ENCODE results near the gene ZNF366.
A peak's percentile ranks its signal among the peaks of the same experiment; 100 is the strongest.

Gene ZNF366

DNA sequence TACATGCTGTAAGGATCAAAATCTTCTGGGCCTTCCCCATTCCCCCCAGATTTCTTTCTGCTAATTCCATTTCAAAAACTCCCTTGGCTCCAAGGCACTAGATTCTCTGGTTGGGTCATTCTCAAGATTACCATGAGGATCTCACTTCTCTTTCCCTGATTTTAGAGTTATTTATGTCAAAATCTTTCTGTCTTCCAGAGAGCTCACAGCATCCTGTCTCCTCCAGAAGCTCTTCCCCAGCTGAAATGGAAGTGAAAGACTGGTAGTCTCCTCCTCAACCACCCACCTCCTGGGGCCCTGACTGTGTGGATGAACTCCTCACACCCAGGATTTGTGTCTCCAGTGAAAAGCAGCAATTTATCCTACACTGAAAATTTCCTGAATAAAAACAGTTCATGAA lies 11.9 kb upstream of the ZNF366 start:
- TF ChIP-seq, protein P1, sequence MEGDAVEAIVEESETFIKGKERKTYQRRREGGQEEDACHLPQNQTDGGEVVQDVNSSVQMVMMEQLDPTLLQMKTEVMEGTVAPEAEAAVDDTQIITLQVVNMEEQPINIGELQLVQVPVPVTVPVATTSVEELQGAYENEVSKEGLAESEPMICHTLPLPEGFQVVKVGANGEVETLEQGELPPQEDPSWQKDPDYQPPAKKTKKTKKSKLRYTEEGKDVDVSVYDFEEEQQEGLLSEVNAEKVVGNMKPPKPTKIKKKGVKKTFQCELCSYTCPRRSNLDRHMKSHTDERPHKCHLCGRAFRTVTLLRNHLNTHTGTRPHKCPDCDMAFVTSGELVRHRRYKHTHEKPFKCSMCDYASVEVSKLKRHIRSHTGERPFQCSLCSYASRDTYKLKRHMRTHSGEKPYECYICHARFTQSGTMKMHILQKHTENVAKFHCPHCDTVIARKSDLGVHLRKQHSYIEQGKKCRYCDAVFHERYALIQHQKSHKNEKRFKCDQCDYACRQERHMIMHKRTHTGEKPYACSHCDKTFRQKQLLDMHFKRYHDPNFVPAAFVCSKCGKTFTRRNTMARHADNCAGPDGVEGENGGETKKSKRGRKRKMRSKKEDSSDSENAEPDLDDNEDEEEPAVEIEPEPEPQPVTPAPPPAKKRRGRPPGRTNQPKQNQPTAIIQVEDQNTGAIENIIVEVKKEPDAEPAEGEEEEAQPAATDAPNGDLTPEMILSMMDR (IDR thresholded peaks at IDR 0.05): no peak
- Histone ChIP-seq H3K27ac (no peak overlapping the region), H3K4me3 (no peak overlapping the region)
- no peak for DNase-seq (ENCODE audit: low spot score)

DNA sequence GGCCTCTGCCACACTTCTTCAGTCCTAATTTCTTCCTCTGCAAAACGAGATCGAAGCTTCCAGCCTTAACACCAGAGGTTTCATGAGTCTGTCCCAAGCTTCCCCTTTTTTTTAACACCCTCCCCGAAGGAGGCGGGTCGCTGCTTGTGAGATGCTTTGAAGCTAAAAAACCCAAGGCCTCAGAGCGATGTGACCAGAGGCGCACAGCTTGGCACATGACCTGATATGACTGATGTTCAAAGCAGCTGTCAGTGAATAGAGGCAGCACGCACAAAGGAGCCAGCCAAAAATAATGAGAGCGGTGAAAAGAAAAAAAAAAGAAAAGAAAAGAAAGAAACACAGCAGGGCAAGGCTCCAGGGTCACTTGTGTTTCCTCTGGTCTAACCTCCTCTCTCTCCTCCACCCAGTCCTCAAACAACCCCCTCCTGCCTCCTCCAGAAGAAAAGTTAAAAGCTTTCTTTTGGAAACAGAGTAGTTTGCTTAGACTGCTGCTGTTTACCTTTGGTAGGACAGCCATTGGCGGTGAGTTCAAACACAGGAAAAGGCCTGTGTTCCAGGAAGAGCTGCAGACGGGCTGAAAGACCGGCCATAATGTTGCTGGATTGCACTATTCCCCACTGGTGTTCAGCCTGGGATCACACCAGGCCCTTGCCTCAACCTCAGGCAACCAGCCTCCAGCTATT lies 10.9 kb upstream of the ZNF366 start:
- H3K27ac ChIP-seq: peak overlapping the region; percentile 11 to 66
- TF ChIP-seq, protein P1 (IDR thresholded peaks at IDR 0.05): no peak
- H3K4me3 ChIP-seq: no peak overlapping the region
- no peak for DNase-seq (ENCODE audit: low spot score)

DNA sequence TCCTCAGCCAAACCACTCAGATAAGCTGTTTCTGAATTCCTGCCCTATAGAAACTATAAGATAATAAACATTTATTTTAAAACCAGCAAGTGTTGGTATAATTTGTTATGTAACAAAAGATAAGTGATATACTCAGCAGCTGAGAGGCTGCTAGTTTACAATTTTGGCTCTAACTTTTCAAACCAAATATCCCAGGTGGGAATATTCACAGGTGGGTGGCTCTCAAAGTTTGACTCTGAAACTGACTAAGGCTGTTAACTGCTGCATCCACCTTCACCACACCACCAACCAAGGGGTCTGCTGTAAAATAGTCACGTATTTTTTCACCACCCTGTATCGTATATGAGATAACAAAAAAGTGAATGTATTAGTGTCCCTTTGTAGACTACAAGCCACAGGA lies 9.7 kb upstream of the ZNF366 start:
- H3K27ac ChIP-seq: no peak overlapping the region
- no peak overlapping the region for H3K4me3 ChIP-seq
- DNase-seq (ENCODE audit: low spot score): no peak
- TF ChIP-seq, protein P1 (IDR thresholded peaks at IDR 0.05): no peak

DNA sequence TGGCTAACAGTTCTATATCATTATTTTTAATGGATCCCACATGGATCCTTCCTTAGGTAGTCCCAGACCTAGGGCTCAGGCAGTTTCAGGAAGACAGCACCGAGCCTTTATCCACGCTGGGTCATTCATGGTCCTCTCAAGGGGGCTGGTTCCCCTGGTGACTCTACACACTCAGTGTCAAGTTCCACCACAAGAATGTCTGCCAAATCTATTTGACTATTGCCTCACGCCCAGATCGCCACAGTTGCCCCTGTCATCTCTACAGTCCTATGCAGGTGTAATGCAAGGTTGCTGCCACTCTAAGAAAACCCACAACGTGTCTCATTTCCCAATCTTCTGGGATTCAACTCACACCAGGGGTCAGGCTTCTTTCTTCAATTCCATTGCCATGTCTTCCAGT lies 8.0 kb upstream of the ZNF366 start:
- no peak for DNase-seq (ENCODE audit: low spot score)
- TF ChIP-seq, protein P1 (IDR thresholded peaks at IDR 0.05): no peak
- no peak overlapping the region for H3K4me3 ChIP-seq
- H3K27ac ChIP-seq: no peak overlapping the region

DNA sequence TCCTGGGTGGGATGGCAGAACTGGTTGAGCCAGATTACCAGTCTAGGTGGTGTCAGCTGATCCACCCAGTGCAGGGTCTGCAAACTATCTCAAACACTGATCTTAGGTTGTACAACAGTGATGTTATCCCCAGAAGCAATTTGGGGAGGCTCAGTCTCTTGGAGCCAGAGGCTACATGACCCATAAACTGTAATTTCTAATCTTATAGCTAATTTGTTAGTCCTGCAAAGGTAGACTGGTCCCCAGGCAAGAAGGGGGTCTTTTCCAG lies 5.3 kb upstream of the ZNF366 start:
- Histone ChIP-seq H3K4me3 (no peak overlapping the region), H3K27ac (no peak overlapping the region)
- TF ChIP-seq, protein P1 (IDR thresholded peaks at IDR 0.05): no peak
- no peak for DNase-seq (ENCODE audit: low spot score)

DNA sequence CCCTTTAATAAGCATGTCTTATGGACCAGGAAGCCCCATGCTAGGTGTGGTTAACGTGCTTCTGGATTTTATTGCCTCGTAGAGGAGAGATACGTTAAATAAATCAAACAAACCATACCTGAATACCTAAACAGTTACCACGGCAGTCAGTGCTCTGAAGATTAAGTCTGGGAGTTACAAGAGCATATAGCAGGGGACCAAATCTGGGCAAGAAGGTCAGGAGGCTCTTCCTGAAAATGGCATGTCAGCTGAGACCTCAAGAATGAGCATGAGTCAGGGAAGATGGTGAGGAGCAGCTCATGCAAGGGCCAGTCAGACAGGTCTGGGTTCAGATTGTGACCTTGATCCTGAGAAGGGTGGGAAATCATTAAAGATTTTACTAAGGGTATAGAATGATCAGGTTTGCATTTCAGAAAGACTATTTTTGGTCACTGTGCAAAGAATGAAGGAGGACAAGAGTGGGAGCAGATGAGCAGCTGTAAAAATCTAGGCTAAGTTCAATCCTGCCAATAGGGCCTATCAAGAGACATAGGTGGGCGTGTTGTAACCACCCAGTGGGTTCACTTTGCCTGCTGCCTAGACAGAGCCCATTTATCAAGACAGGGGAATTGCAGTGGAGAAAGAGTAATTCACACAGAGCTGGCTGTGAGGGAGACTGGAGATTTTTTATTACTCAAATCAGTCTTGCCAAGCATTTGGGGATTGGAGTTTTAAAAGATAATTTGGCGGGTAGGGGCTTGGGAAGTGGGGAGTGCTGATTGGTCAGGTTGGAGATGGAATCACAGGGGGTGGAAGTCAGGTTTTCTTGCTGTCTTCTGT lies 4.8 kb upstream of the ZNF366 start:
- DNase-seq (ENCODE audit: low spot score): no peak
- TF ChIP-seq, protein P1 (IDR thresholded peaks at IDR 0.05): no peak
- peak overlapping the region in 1 of 2 donors; percentile 23 for H3K27ac ChIP-seq

GRCh38 chr5:72511366-72511765 lies 4.2 kb upstream of the ZNF366 start:
- TF ChIP-seq, protein P1 (IDR thresholded peaks at IDR 0.05): no peak
- Histone ChIP-seq H3K27ac (peak overlapping the region in 1 of 2 donors; percentile 23), H3K4me3 (no peak overlapping the region)
- no peak for DNase-seq (ENCODE audit: low spot score)

More for the DNA sequence above, 4.8 kb upstream of the ZNF366 start:
- H3K4me3 ChIP-seq: no peak overlapping the region

All from coronary artery (tissue), 2 donors.